ENCODE data around the gene ERBB4. TPM values are rescaled to one million over a fixed set of nuclear protein-coding genes. Genes with fewer than 3 reads are reported as not detected.
"Not testable (repeated sequence)": the region's sequence is repeated elsewhere in the genome, so short reads cannot be mapped to it uniquely, and the experiment has no call there.

Gene ERBB4
- total RNA-seq, 1 experiment from 2014 or later, result not detected

GRCh38 chr2:212299943-212300342 is 238.7 kb downstream of the ERBB4 start:
- DNase-seq (ENCODE audit: low spot score), result no peak

- no peak for DNase-seq (ENCODE audit: low spot score)
Observed at GRCh38 chr2:212299333-212299732, 239.3 kb downstream of the ERBB4 start.

GRCh38 chr2:212295571-212295970 is 243.0 kb downstream of the ERBB4 start:
- no peak for DNase-seq (ENCODE audit: low spot score)

- no peak for DNase-seq (ENCODE audit: low spot score)
Observed at GRCh38 chr2:212294816-212295215, 243.8 kb downstream of the ERBB4 start.

GRCh38 chr2:212289301-212289700 is 249.3 kb downstream of the ERBB4 start:
- DNase-seq (ENCODE audit: low spot score), result no peak

GRCh38 chr2:212288308-212288707 is 250.3 kb downstream of the ERBB4 start:
- DNase-seq (ENCODE audit: low spot score), result no peak

GRCh38 chr2:212284166-212284565 is 254.4 kb downstream of the ERBB4 start:
- no peak for DNase-seq (ENCODE audit: low spot score)

- DNase-seq (ENCODE audit: low spot score), result no peak
Observed at GRCh38 chr2:212282671-212283261, 255.8 kb downstream of the ERBB4 start.

- no peak for DNase-seq (ENCODE audit: low spot score)
Observed at GRCh38 chr2:212276813-212277212, 261.8 kb downstream of the ERBB4 start.

GRCh38 chr2:212274215-212274614 is 264.4 kb downstream of the ERBB4 start:
- DNase-seq (ENCODE audit: low spot score), result no peak

- no peak for DNase-seq (ENCODE audit: low spot score)
Observed at GRCh38 chr2:212271583-212271982, 267.0 kb downstream of the ERBB4 start.

- no peak for DNase-seq (ENCODE audit: low spot score)
Observed at GRCh38 chr2:212269005-212269404, 269.6 kb downstream of the ERBB4 start.

- no peak for DNase-seq (ENCODE audit: low spot score)
Observed at GRCh38 chr2:212266297-212266696, 272.3 kb downstream of the ERBB4 start.

- DNase-seq (ENCODE audit: low spot score), result no peak
Observed at GRCh38 chr2:212265777-212266176, 272.8 kb downstream of the ERBB4 start.

GRCh38 chr2:212264187-212264586 is 274.4 kb downstream of the ERBB4 start:
- no peak for DNase-seq (ENCODE audit: low spot score)

GRCh38 chr2:212259226-212259625 is 279.4 kb downstream of the ERBB4 start:
- DNase-seq (ENCODE audit: low spot score), result no peak

GRCh38 chr2:212254339-212254738 is 284.3 kb downstream of the ERBB4 start:
- no peak for DNase-seq (ENCODE audit: low spot score)

GRCh38 chr2:212249451-212249850 is 289.2 kb downstream of the ERBB4 start:
- peak; percentile 12 for DNase-seq (ENCODE audit: low spot score)

GRCh38 chr2:212245880-212246279 is 292.7 kb downstream of the ERBB4 start:
- DNase-seq (ENCODE audit: low spot score), result no peak

- DNase-seq (ENCODE audit: low spot score), result no peak
Observed at GRCh38 chr2:212242724-212243123, 295.9 kb downstream of the ERBB4 start.

GRCh38 chr2:212238152-212238551 is 300.4 kb downstream of the ERBB4 start:
- not testable (repeated sequence) for DNase-seq (ENCODE audit: low spot score)

GRCh38 chr2:212237350-212238095 is 301.1 kb downstream of the ERBB4 start:
- no peak for DNase-seq (ENCODE audit: low spot score)

- no peak for DNase-seq (ENCODE audit: low spot score)
Observed at GRCh38 chr2:212228743-212229171, 309.8 kb downstream of the ERBB4 start.
